Endothelial cell of umbilical vein (primary cell): ENCODE data around the gene MINDY4. TPM values are rescaled to one million over a fixed set of nuclear protein-coding genes. Genes with fewer than 3 reads are reported as not detected.

Source experiments
- BruUV-seq: library from RNA; stranded (reverse); fragments of 400-500 nt; replicated peaks from 2 replicates; lab custom pipeline; 2021; lab: Mats Ljungman, UMichigan
- CTCF ChIA-PET: fragments of 300-600, 350-600 bp; sonication (Branson Sonifier 250); formaldehyde crosslinking; loops from one replicate; lab custom pipeline; 2021; ENCODE audit warnings: antibody characterized with exemption, inconsistent platforms; lab: Charles Lee
- POLR2A ChIA-PET: fragments of 300-600, 350-600 bp; sonication (Branson Sonifier 250); formaldehyde crosslinking; loops from one replicate; lab custom pipeline; 2021; ENCODE audit warnings: antibody characterized with exemption, inconsistent platforms; lab: Charles Lee
- DNase-seq: peaks from one replicate; pipeline ENCODE4 v3.0.0-alpha.2; 2011; ENCODE audit warnings: low read depth, low spot score
- FAIRE-seq: peaks from 2 replicates; lab custom pipeline; 2011; peaks lifted over from hg19 to GRCh38; lab: Jason Lieb, UNC
- H2AFZ ChIP-seq: 2 replicates; pipeline ENCODE4 v1.6.0; 2012; ENCODE audit warnings: low read depth, low read length, control low read depth, inconsistent platforms
- H3K27ac ChIP-seq: 2 replicates; pipeline ENCODE4 v1.5.1; 2011; ENCODE audit warnings: low read depth, mild to moderate bottlenecking, control low read depth, low read length, moderate library complexity; ENCODE audit not compliant: insufficient read depth
- H3K27me3 ChIP-seq, 2 experiments: 2 replicates each; pipeline versions ENCODE4 v1.6.0 to v1.6.1; 2011; ENCODE audit warnings: low read length in 2 of 2, mixed read lengths in 1 of 2; ENCODE audit not compliant: control insufficient read depth in 2 of 2, insufficient read depth in 2 of 2
- H3K36me3 ChIP-seq, 2 experiments: 2 replicates in 1 of 2; 3 replicates in 1 of 2; pipeline ENCODE4 v1.5.1; 2011; ENCODE audit warnings: low read length in 2 of 2, mild to moderate bottlenecking in 1 of 2, moderate library complexity in 1 of 2; ENCODE audit not compliant: control insufficient read depth in 2 of 2, insufficient read depth in 2 of 2; ENCODE audit errors: extremely low read depth in 1 of 2
- H3K4me1 ChIP-seq: 3 replicates; pipeline ENCODE4 v1.5.1; 2011; ENCODE audit warnings: mild to moderate bottlenecking, low read length; ENCODE audit not compliant: control insufficient read depth, insufficient read depth; ENCODE audit errors: extremely low read depth
- H3K4me2 ChIP-seq: 2 replicates; pipeline ENCODE4 v1.6.1; 2011; ENCODE audit warnings: low read length, control low read depth, mixed read lengths; ENCODE audit not compliant: insufficient read depth
- H3K4me3 ChIP-seq, 3 experiments: fragments of 200-600 bp in 1 of 3; sonication (generic), shearing (Covaris generic) in 1 of 3; replicated peaks in 1 of 3; 2 replicates each; pipeline ENCODE4 v1.5.1; 2011 to 2016; ENCODE audit warnings: control low read depth in 3 of 3, low read length in 3 of 3, mild to moderate bottlenecking in 2 of 3, inconsistent platforms in 1 of 3, low read depth in 1 of 3, moderate library complexity in 1 of 3; ENCODE audit not compliant: insufficient read depth in 1 of 3
- H3K79me2 ChIP-seq: 2 replicates; pipeline ENCODE4 v1.6.0; 2012; ENCODE audit warnings: low read length, inconsistent platforms; ENCODE audit not compliant: control insufficient read depth, insufficient read depth
- H3K9ac ChIP-seq: replicated peaks from 2 replicates; pipeline ENCODE3; 2011; ENCODE audit warnings: low read length, control low read depth; ENCODE audit not compliant: insufficient read depth; ENCODE audit errors: extremely low read depth
- H3K9me1 ChIP-seq: replicated peaks from 3 replicates; pipeline ENCODE4 v1.6.0; 2011; ENCODE audit warnings: mild to moderate bottlenecking, low read length; ENCODE audit not compliant: control insufficient read depth, insufficient read depth; ENCODE audit errors: extremely low read depth
- H3K9me3 ChIP-seq: replicated peaks from 2 replicates; pipeline ENCODE4 v1.5.1; 2012; ENCODE audit warnings: low read length, inconsistent platforms; ENCODE audit not compliant: control insufficient read depth, insufficient read depth
- H4K20me1 ChIP-seq: replicated peaks from 2 replicates; pipeline ENCODE3; 2011; ENCODE audit warnings: mild to moderate bottlenecking, low read length; ENCODE audit not compliant: control insufficient read depth, insufficient read depth; ENCODE audit errors: extremely low read depth
- EZH2 ChIP-seq: IDR thresholded peaks from 2 replicates; pipeline ENCODE4 v1.6.1; 2012; ENCODE audit warnings: borderline replicate concordance, low read depth, mild to moderate bottlenecking, moderate library complexity, low read length, inconsistent platforms; ENCODE audit not compliant: severe bottlenecking
- FOS ChIP-seq: IDR thresholded peaks from 2 replicates; pipeline ENCODE4 v1.6.1; 2011; ENCODE audit warnings: mild to moderate bottlenecking, low read length, moderate library complexity, borderline replicate concordance; ENCODE audit not compliant: insufficient read depth
- GATA2 ChIP-seq: IDR thresholded peaks from 2 replicates; pipeline ENCODE4 v1.7.0; 2011; ENCODE audit warnings: low read depth, mild to moderate bottlenecking, moderate library complexity, mixed read lengths, low read length; ENCODE audit not compliant: insufficient read length, insufficient read depth
- JUN ChIP-seq: IDR thresholded peaks from 2 replicates; pipeline ENCODE4 v1.6.1; 2011; ENCODE audit warnings: borderline replicate concordance, low read depth; ENCODE audit not compliant: insufficient read length, insufficient read depth
- MYC ChIP-seq: IDR thresholded peaks from one replicate; pipeline ENCODE4 v1.6.1; 2011; ENCODE audit warnings: mild to moderate bottlenecking, low read depth, low read length
- POLR2A ChIP-seq: IDR thresholded peaks from 2 replicates; pipeline ENCODE4 v1.6.1; 2012; ENCODE audit warnings: low read depth, mild to moderate bottlenecking, control low read depth, low read length
- POLR2AphosphoS5 ChIP-seq: IDR thresholded peaks from 2 replicates; pipeline ENCODE4 v1.6.1; 2012; ENCODE audit warnings: low read depth, mild to moderate bottlenecking, control low read depth, low read length, moderate library complexity; ENCODE audit not compliant: insufficient read depth
- dilution Hi-C: fragments of 300-500 bp; cut with MboI; formaldehyde crosslinking; loops from one replicate; pipeline ENCODE4 v1.15.0; 2019; ENCODE audit warnings: low sequenced_read_pairs; ENCODE audit not compliant: extremely low pct_ligation_motif_present
- intact Hi-C: fragments of 100-400 bp; cut with micrococcal nuclease; formaldehyde crosslinking; loops from one replicate; pipeline ENCODE4 v1.10.0; 2022
- polyA plus RNA-seq, 4 experiments: library from polyadenylated mRNA; depleted of rRNA in 3 of 4; stranded (reverse) in 3 of 4; unstranded in 1 of 4; fragments of >200 nt; gene quantifications; 2 replicates each; pipeline versions ENCODE4 v1.2.1 to v1.2.3, GENCODE V29; 2011 to 2012; ENCODE audit warnings: missing spikeins in 1 of 4
- total RNA-seq: library from RNA; stranded (reverse); gene quantifications from 2 replicates; pipeline ENCODE4 v1.2.3, GENCODE V29; 2021
- TF ChIP-seq, protein P1 (sequence below): IDR thresholded peaks from 2 replicates; pipeline ENCODE4 v1.6.1; 2011; ENCODE audit not compliant: insufficient read depth, insufficient read length
- TF ChIP-seq, protein P2 (sequence below), 2 donors: IDR thresholded peaks; 1 replicate in 1 of 2; 2 replicates in 1 of 2; pipeline ENCODE4 v1.5.1; 2011; ENCODE audit warnings: low read length in 2 of 2, mild to moderate bottlenecking in 2 of 2, moderate library complexity in 2 of 2, control low read depth in 1 of 2, inconsistent platforms in 1 of 2, low read depth in 1 of 2; ENCODE audit not compliant: insufficient read depth in 1 of 2; ENCODE audit errors: extremely low read depth in 1 of 2

MINDY4 gene
- total and polyA plus RNA-seq, 2 donors (not counting 3 experiments of a cell fraction or from before 2014, with no cell fraction given), result 2.2 to 4.7 TPM

DNA sequence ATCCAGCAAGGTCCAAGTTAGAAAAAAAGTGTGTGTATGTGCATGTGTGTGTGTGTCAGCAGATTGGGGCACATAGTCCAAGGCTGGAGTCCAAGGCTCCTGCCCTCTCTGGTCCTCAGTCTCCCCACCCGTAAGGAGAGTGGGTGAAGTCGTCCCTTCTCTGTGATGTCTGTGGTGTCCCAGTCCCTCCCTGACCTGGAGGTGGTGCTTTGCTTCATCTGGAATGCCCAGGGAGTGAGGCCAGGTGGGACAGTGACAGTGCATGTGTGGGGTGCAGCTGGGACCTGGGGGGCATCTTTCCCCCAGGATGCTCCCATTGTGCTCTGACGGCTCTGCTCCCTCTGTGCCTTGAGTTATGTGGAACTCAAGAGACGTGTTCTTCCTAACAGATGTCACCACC, 158.5 kb downstream of the MINDY4 start:
- dilution Hi-C loops (no loop called here), intact Hi-C loops (no loop called here)
- Histone ChIP-seq H3K27me3 (no peaks in the 10 kb centered on the region), H3K4me2 (no peak overlapping the region), H3K27ac (no peak overlapping the region), H3K9me3 (no peaks in the 10 kb centered on the region), H3K4me3 (no peak overlapping the region), H3K9me1 (no peaks in the 10 kb centered on the region), H3K36me3 (peaks cover 0 to under 1% of the 10 kb centered on the region in 2 experiments), H3K9ac (no peak overlapping the region), H3K79me2 (no peaks in the 10 kb centered on the region), H2AFZ (no peak overlapping the region), H3K4me1 (no peaks in the 10 kb centered on the region), H4K20me1 (no peaks in the 10 kb centered on the region)
- no peak for FAIRE-seq
- ChIA-PET CTCF (interaction anchor here (1.4 to 3.1 kb wide), 3 partner anchors 9 to 193 kb away, joined by 6 to 29 read pairs (median 6); no protein-coding TSS in a partner anchor), POLR2A (no interaction called here)
- BruUV-seq, result no TSS peak
- TF ChIP-seq, protein P1, sequence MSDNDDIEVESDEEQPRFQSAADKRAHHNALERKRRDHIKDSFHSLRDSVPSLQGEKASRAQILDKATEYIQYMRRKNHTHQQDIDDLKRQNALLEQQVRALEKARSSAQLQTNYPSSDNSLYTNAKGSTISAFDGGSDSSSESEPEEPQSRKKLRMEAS, result no peak
- TF ChIP-seq FOS (no peak), MYC (no peak), POLR2AphosphoS5 (no peak), JUN (no peak), EZH2 (no peak), GATA2 (no peak), POLR2A (no peak)
- TF ChIP-seq, protein P2, sequence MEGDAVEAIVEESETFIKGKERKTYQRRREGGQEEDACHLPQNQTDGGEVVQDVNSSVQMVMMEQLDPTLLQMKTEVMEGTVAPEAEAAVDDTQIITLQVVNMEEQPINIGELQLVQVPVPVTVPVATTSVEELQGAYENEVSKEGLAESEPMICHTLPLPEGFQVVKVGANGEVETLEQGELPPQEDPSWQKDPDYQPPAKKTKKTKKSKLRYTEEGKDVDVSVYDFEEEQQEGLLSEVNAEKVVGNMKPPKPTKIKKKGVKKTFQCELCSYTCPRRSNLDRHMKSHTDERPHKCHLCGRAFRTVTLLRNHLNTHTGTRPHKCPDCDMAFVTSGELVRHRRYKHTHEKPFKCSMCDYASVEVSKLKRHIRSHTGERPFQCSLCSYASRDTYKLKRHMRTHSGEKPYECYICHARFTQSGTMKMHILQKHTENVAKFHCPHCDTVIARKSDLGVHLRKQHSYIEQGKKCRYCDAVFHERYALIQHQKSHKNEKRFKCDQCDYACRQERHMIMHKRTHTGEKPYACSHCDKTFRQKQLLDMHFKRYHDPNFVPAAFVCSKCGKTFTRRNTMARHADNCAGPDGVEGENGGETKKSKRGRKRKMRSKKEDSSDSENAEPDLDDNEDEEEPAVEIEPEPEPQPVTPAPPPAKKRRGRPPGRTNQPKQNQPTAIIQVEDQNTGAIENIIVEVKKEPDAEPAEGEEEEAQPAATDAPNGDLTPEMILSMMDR (IDR thresholded peaks at IDR 0.05; ENCODE audit: extremely low read depth in 1 of 2, insufficient read depth in 1 of 2, low read depth in 1 of 2, low read length in 2 of 2), result no peak
- no peak for DNase-seq
